GM18909 (cell line): ENCODE measurements around the gene NCF1.
"Not testable (repeated sequence)": the region's sequence is repeated elsewhere in the genome, so short reads cannot be mapped to it uniquely, and the experiment has no call there.

Source experiments
- ATAC-seq: cut with Tn5 transposase; IDR thresholded peaks from one replicate; pipeline ENCODE4 v1.9.1; 2021; ENCODE audit warnings: mild to moderate bottlenecking; ENCODE audit not compliant: unreplicated experiment, poor library complexity

Gene NCF1

DNA sequence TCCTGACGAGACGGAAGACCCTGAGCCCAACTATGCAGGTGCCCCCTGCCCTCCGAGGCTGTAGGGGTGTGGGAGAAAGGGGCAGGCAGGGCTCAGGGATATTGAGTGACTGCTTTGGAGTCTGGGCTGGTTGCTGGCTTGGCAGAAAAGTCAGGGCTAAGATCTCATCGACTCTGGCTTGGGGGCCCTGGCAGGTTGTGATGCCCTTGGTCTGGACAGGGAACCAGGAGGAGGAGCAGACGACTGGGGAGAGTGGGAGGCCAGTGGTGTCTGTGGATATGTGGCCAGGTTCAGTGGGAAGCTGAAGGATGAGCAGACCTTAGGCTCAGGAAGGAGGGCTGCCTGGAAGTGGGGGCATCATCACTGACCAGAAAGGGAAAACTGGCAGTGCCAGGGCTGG lies 9.8 kb downstream of the NCF1 start:
- ATAC-seq: not testable (repeated sequence)

DNA sequence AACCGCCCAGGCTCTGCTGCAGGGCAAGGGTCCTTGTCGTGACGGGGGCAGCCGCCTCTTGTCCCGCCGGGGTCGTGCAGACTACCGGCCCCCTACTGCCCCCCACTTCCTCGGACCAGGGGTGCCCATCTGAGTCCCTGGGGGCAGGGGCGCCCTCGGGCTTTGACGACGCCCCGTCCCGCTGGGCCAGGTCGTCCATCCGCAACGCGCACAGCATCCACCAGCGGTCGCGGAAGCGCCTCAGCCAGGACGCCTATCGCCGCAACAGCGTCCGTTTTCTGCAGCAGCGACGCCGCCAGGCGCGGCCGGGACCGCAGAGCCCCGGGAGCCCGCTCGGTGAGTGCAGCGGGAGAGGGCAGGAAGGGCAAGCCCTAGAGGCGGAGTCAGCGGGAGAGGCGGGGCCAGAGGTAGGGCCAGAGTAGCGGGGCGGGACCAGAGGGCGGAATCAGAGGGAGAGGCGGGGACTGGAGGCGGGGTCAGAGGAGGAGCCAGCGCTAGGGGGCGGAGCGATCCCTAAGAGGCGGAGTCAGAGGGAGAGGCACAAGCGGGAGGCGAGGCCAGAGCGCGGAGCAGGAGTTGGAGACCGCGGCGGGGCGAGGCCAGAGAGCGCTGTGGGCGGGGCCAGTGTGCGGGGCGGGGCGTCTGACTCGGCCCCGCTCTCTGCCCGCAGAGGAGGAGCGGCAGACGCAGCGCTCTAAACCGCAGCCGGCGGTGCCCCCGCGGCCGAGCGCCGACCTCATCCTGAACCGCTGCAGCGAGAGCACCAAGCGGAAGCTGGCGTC lies 14.7 kb downstream of the NCF1 start:
- ATAC-seq: peak; percentile 93

DNA sequence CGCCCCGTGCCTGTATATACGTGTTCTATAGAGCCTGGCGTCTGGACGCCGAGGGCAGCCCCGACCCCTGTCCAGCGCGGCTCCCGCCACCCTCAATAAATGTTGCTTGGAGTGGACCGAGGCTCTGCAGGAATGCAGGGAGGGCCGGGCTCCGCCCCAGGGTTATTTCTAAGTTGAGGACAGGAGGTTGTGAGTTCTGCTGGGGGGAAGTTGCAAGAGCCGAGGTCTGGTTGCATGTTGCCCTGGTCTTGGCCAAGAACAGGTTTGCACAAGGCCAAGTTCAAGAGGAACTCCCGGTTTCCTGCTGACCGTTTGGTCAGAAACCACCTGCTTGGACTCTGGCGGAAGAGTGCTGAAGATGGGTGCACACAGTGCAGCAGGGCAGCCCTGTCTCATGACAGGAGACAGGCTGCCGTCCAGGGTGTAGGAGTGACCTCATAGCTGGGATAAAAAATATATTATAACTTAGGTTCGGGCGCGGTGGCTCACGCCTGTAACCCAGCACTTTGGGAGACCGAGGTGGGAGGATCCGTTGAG lies 15.5 kb downstream of the NCF1 start:
- not testable (repeated sequence) for ATAC-seq

DNA sequence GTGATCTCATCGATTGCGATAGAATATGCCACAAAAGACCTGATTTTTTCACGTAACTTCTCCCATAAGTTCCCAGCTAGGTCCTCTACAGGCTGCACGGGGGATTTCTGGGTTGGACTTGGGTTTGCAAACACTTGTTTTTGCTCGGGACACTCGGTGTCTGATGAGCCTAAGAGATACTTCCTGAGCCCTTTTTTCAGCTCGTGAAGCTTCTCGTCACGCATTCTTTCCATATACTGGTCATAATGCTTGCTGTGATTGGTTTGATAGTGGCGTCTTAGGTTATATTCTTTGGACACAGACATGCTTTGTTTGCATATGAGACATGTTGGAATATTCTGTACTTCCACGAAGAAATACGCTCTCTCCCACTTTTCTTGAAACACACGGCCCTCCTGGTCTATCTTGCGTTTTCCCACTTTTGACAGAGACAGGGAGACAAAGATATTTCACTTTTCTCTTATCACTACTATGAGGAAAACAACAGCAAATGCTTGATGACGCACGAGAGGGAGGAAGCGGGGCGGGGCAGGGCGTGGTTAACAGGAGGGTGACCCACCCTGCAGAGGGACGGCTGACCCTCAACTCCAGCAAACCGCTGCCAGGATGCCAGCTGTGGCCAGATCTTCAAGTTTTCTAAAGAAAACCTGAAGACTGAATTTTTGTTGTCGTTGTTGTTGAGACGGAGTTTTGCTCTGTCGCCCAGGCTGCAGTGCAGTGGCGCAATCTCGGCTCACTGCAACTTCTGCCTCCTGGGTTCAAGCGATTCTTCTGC lies 24.2 kb downstream of the NCF1 start:
- not testable (repeated sequence) for ATAC-seq

DNA sequence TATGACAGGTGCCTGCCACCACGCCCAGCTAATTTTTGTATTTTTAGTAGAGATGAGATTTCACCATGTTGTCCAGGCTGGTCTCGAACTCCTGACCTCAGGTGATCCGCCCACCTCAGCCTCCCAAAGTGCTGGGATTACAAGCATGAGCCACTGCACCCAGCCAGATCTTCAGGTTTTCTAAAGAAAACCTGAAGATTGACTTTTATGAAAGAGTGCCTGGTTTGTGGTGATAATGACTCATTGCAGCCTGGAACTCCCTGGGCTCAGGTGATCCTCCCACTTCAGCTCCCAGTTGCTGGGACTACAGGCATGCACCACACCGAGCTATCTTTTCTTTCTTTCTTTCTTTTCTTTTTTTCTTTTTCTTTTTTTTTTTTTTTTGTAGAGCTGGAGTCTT lies 24.8 kb downstream of the NCF1 start:
- not testable (repeated sequence) for ATAC-seq

DNA sequence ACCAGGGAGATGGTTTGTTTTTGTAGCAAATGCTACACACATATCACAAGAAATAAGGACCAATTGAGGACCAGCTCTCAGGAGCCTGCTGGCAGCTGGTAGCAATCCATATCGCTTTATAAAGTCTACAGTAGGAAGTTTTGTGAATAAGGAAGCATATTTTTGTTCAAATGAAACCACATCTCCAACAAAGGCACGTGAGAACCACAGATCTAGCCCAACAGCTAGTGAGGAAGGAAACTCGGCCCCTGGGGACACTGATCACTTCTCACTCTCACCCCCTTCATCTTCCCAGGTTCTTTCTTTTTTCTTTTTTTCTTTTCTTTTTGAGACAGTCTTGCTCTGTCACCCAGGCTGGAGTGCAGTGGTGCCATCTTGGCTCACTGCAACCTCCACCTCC lies 42.1 kb downstream of the NCF1 start:
- ATAC-seq: not testable (repeated sequence)

DNA sequence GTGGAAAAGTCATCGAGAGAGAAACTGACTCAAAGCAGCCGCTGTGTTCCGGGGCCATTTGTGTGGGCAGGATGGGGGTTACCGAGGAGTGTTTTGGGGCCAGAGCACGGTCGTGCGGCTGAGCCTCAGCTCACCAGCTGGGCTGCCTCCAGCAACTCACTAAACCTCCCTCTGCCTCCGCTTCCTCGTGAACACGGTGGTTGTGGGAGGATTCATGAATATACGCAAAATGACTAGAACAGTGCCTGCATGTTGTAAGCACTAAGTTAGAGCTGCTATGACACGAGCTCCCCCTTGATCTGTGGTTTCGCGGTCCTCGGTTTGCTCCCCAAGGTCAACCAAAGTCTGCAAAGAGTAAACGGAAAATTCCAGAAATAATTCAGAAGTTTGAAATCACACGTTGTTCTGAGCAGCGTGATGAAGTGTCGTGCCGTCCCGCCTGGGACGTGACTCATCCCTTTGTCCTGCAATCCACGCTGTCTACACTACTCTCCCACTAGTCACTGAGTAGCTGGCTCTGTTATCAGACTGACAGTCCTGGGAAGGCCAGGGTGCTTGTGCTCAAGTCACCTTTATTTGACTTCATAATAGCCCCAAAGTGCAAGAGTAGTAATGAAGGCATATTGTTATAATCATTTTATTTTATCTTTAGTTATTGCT lies 46.5 kb downstream of the NCF1 start:
- peak; percentile 87 for ATAC-seq

DNA sequence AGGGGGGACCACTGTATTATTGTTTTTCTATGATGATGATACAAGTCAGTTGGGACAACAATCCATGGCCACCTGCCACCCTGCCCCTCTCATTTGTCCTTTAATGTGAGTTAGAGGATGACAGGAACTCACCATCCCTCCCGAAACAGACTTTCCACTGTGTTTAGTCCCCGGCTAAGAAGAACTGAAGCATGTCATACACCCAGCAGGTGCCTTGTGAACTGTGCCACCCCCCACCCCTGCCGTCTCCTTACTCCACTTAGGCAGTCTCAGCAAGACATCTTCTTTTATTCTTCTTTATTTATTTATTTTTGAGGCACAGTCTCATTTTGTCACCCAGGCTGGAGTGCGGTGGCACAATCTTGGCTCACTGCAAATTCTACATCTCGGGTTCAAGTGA lies 47.4 kb downstream of the NCF1 start:
- not testable (repeated sequence) for ATAC-seq

DNA sequence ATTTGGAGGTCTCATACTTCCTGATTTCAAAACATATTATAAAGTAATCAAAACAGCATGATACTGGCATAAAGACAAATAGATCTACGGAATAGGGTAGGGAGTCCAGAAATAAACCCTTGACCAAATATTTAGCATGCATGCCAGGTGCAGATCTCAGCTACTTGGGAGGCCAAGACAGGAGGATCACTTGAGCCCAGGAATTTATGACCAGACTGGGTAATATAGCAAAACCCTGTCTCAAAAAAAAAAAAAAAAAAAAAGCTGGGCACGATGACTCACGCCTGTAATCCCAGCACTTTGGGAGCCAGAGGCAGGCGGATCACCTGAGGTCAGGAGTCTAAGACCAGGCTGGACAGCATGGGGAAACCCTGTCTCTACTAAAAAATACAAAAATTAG lies 56.1 kb downstream of the NCF1 start:
- not testable (repeated sequence) for ATAC-seq

DNA sequence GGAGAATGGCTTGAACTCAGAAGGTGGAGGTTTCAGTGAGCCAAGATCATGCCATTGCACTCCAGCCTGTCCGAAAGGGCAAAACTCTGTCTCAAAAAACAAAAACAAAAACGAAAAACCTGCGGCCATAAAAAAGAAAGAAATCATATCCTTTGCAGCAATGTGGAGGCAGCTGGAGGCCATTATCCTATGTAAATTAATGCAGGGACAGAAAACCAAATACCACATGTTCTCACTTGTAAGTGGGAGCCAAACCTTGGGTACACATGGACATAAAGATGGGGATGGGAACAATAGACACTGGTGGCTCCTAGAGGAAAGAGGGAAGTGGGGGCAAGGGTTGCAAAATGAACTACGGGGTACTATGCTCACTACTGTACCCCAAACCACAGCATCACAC lies 56.6 kb downstream of the NCF1 start:
- not testable (repeated sequence) for ATAC-seq
